Lung (tissue), 12 donors: ENCODE data around the gene SPAG17. TPM values are rescaled to one million over a fixed set of nuclear protein-coding genes. Genes with fewer than 3 reads are reported as not detected.

Experiments
- ATAC-seq: fragments of 200-7000 bp; cut with Tn5 transposase; one replicate; pipeline ENCODE4 v1.9.1; 2020; ENCODE audit warnings: moderate number of reproducible peaks; ENCODE audit not compliant: insufficient read depth, low FRiP score
- DNase-seq, 3 donors: peaks; one replicate each; pipeline ENCODE4 v3.0.0-alpha.2; 2013 to 2017
- H3K27ac ChIP-seq, 2 donors: one replicate each; pipeline ENCODE4 v1.5.1; 2013; ENCODE audit warnings: mild to moderate bottlenecking in 2 of 2, moderate library complexity in 2 of 2, control low read depth in 1 of 2, inconsistent platforms in 1 of 2, low read depth in 1 of 2, low read length in 1 of 2
- H3K27me3 ChIP-seq, 3 donors: one replicate each; pipeline ENCODE4 v1.5.1; 2013; ENCODE audit warnings: low read length in 2 of 3; ENCODE audit not compliant: control insufficient read depth in 3 of 3, insufficient read depth in 3 of 3
- H3K36me3 ChIP-seq, 4 donors: one replicate each; pipeline ENCODE4 v1.5.1; 2013; ENCODE audit warnings: low read length in 4 of 4, mild to moderate bottlenecking in 1 of 4, moderate library complexity in 1 of 4; ENCODE audit not compliant: control insufficient read depth in 4 of 4, insufficient read depth in 4 of 4
- H3K4me1 ChIP-seq, 5 donors: one replicate each; pipeline ENCODE4 v1.5.1; 2013; ENCODE audit warnings: low read length in 5 of 5, mild to moderate bottlenecking in 2 of 5, moderate library complexity in 1 of 5; ENCODE audit not compliant: control insufficient read depth in 5 of 5, insufficient read depth in 5 of 5
- H3K4me3 ChIP-seq: one replicate; pipeline ENCODE4 v1.5.1; 2013; ENCODE audit warnings: mild to moderate bottlenecking, control low read depth, moderate library complexity
- H3K9ac ChIP-seq, 2 donors: one replicate each; pipeline ENCODE4 v1.5.1; 2013; ENCODE audit warnings: low read length in 2 of 2, control low read depth in 1 of 2; ENCODE audit not compliant: insufficient read depth in 1 of 2
- H3K9me3 ChIP-seq, 4 donors: one replicate each; pipeline ENCODE4 v1.5.1; 2013; ENCODE audit warnings: low read length in 3 of 4, mild to moderate bottlenecking in 1 of 4, moderate library complexity in 1 of 4; ENCODE audit not compliant: control insufficient read depth in 4 of 4, insufficient read depth in 3 of 4
- WGBS, 2 donors: extraction: QIAGEN DNeasy Blood & Tissue Kit; methylation state at CpG; one replicate each; pipeline ENCODE4 v1.1.7; 2013; 5-methylcytosine and 5-hydroxymethylcytosine counted together
- polyA plus RNA-seq, 2 donors: library from polyadenylated mRNA; stranded (reverse); fragments of 200-250 nt; gene quantifications; one replicate each; pipeline ENCODE4 v1.2.1, GENCODE V29; 2013
- total RNA-seq, 2 donors: library from RNA; depleted of rRNA in 1 of 2; stranded (reverse); fragments of >200 nt in 1 of 2; gene quantifications; one replicate each; pipeline ENCODE4 v1.2.1, GENCODE V29; 2014 to 2021
- TF ChIP-seq, protein P1 (sequence below): IDR thresholded peaks from 2 replicates; pipeline ENCODE4 v1.5.1; 2012; ENCODE audit warnings: mild to moderate bottlenecking; ENCODE audit errors: control extremely low read depth, extremely low read depth
- donor health status: control.
- donor health status: control.
- donor health status: Bipolar disorder and iron deficiency.
- donor health status: healthy.
- donor health status: DM: yes; HTN: yes; CAD: no.

The SPAG17 gene
- total and polyA plus RNA-seq, 4 donors = 3.3 to 40.0 (median 12.4) TPM

DNA sequence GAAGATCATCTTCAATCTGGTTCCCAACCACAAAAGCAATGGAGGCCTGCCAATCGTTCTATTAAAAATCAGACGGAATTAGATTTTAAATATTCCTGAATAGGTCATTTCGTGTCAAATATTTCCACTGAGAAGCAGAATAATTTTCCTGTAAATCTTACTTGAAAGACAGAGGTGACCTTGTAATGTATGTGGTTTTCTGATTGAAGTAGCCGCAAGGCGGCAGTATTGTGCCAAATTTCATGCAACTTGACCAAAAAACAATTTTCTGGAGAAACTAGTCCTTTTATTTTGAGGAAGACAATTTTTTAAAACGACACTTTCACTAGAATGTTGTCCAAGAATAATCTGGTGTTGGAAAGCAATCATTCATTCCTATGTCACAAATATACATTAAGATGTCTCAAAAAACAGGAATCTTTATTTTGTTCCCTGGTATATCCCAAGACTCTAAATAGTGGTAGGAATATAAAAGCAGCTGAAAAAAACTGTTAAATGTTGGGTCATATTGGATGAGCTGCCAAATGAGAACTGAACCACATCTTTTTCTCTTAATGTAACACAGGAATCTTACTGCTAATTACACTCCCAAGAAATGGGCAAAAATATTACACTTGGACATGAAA is 33.6 kb downstream of the SPAG17 start:
- peak; percentile 72 to 89 (median 83) for DNase-seq
- H3K9ac ChIP-seq = no peak overlapping the region
- H3K27ac ChIP-seq = no peak overlapping the region
- H3K4me3 ChIP-seq = no peak overlapping the region
- TF ChIP-seq, protein P1, sequence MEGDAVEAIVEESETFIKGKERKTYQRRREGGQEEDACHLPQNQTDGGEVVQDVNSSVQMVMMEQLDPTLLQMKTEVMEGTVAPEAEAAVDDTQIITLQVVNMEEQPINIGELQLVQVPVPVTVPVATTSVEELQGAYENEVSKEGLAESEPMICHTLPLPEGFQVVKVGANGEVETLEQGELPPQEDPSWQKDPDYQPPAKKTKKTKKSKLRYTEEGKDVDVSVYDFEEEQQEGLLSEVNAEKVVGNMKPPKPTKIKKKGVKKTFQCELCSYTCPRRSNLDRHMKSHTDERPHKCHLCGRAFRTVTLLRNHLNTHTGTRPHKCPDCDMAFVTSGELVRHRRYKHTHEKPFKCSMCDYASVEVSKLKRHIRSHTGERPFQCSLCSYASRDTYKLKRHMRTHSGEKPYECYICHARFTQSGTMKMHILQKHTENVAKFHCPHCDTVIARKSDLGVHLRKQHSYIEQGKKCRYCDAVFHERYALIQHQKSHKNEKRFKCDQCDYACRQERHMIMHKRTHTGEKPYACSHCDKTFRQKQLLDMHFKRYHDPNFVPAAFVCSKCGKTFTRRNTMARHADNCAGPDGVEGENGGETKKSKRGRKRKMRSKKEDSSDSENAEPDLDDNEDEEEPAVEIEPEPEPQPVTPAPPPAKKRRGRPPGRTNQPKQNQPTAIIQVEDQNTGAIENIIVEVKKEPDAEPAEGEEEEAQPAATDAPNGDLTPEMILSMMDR = peak; percentile 18
- H3K36me3 ChIP-seq = no peaks in the 10 kb centered on the region
- no peaks in the 10 kb centered on the region for H3K27me3 ChIP-seq
- H3K9me3 ChIP-seq = no peaks in the 10 kb centered on the region
- H3K4me1 ChIP-seq = peaks cover 0 to 14% (median 0%) of the 10 kb centered on the region in 5 donors
- ATAC-seq = no peak
- 2% methylated on average over 6 of the region's 6 CpGs for WGBS, 2 donors

DNA sequence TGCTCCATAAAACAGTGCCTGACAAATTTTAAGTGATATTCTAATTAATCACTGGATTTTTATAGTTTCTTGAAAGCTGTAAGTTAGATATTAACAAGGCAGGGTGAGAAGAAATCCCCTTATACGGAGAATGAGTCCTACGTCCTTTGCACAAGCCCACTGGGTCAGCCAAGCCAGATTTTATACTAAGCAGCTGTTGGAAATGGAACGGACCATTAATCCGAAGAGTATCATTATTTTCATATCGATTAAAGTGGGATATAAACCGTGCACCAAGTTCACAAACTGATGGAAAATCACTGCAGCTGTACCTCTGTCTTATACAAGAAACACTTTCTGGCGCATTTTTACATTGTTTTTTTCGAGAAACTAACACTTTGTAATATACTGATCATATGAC is 35.2 kb downstream of the SPAG17 start:
- ATAC-seq (no peak), DNase-seq (no peak)
- no peak overlapping the region for H3K27ac ChIP-seq
- no peaks in the 10 kb centered on the region for H3K36me3 ChIP-seq
- H3K9me3 ChIP-seq = no peaks in the 10 kb centered on the region
- no peak overlapping the region for H3K9ac ChIP-seq
- peaks cover 0 to 16% (median 0%) of the 10 kb centered on the region in 5 donors for H3K4me1 ChIP-seq
- TF ChIP-seq, protein P1 = no peak
- WGBS, 2 donors = 89 to 91% methylated on average over 8 of the region's 8 CpGs
- no peak overlapping the region for H3K4me3 ChIP-seq
- H3K27me3 ChIP-seq = no peaks in the 10 kb centered on the region

DNA sequence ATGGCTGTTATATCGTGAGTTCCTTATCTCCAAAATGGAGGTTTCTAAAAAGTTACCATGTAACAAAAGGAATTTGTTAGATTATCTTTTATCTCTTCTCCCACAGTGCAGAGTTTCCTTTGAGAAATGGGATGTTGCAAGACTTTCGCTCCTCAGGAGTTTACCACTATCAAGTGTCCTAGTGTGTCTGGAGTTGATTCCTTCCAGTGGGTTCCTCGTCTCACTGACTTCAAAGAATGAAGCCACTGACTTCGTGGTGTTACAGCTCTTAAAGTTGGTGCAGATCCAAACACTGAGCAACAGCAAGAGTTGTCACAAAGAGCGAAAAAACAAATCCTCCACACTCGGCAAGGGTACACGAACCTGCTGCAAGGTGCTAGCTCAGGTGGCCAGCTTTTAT is 37.0 kb downstream of the SPAG17 start:
- WGBS, 2 donors = 60% methylated on average over 7 of the region's 7 CpGs
- TF ChIP-seq, protein P1 = no peak
- Histone ChIP-seq H3K9ac (no peak overlapping the region), H3K36me3 (no peaks in the 10 kb centered on the region), H3K27ac (no peak overlapping the region), H3K4me1 (peaks cover 0 to 24% (median 0%) of the 10 kb centered on the region in 5 donors), H3K27me3 (no peaks in the 10 kb centered on the region), H3K9me3 (no peaks in the 10 kb centered on the region), H3K4me3 (no peak overlapping the region)
- DNase-seq = peak in 1 of 3 donors; percentile 29
- ATAC-seq = no peak

DNA sequence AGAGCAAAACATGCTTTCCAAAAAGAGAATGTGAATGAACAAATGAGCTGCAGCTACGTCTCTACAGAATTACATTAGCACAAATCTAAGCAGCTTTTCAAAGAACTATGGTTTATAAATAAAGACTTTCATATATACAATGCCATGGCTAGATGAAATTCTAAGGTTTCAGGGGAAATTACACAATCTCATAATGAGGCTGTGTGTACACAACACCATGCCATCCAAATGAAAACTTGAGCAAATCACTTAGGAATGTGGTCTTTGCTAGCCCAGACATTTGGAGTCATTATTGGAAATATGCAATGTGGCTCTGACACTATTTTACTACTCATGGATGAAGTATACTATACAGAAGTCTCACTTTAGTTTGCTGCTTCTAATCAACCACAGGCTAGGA is 37.5 kb downstream of the SPAG17 start:
- WGBS, 2 donors = 33 to 61% methylated on average over 1 of the region's 1 CpG
- H3K27ac ChIP-seq = no peak overlapping the region
- no peaks in the 10 kb centered on the region for H3K9me3 ChIP-seq
- no peak overlapping the region for H3K9ac ChIP-seq
- peak; percentile 32 to 89 (median 84) for DNase-seq
- no peaks in the 10 kb centered on the region for H3K36me3 ChIP-seq
- no peaks in the 10 kb centered on the region for H3K27me3 ChIP-seq
- no peak for ATAC-seq
- TF ChIP-seq, protein P1 = no peak
- peaks cover 0 to 24% (median 0%) of the 10 kb centered on the region in 5 donors for H3K4me1 ChIP-seq
- H3K4me3 ChIP-seq = no peak overlapping the region
